ENCODE data around the gene MYO9B. TPM values are rescaled to one million over a fixed set of nuclear protein-coding genes. Genes with fewer than 3 reads are reported as not detected.
A peak's percentile ranks its signal among the peaks of the same experiment; 100 is the strongest.

MYO9B gene
- polyA plus RNA-seq, 2 of the 4 experiments (the other 2 are of a cell fraction) = 13.0 to 27.7 TPM

- TF ChIP-seq USF2 (IDR thresholded peaks at IDR 0.05) = no peak
- TF ChIP-seq JUN (IDR thresholded peaks at IDR 0.05) = no peak
- TF ChIP-seq HMGXB4 (CRISPR knock-in tag; IDR thresholded peaks at IDR 0.05; ENCODE audit: borderline replicate concordance) = no peak
- no peak for TF ChIP-seq POLR2AphosphoS2 (conservative IDR thresholded peaks at IDR 0.05; ENCODE audit: low read length)
- TF ChIP-seq ESRRA (IDR thresholded peaks at IDR 0.05; ENCODE audit: borderline replicate concordance, low read length) = no peak
- no peak for TF ChIP-seq FOSB (CRISPR knock-in tag; IDR thresholded peaks at IDR 0.05)
- no peak for TF ChIP-seq ZNF302 (CRISPR knock-in tag; IDR thresholded peaks at IDR 0.05)
- TF ChIP-seq TFCP2L1 (CRISPR knock-in tag; IDR thresholded peaks at IDR 0.05) = no peak
- TF ChIP-seq ZFP36 (IDR thresholded peaks at IDR 0.05; ENCODE audit: borderline replicate concordance, partially characterized antibody) = no peak
- no peak for TF ChIP-seq HDAC2 (IDR thresholded peaks at IDR 0.05)
- no peak for TF ChIP-seq SMC3 (IDR thresholded peaks at IDR 0.05)
Observed at GRCh38 chr19:17213334-17213733, 137.8 kb downstream of the MYO9B start (continued).

GRCh38 chr19:17214508-17215126, 139.0 kb downstream of the MYO9B start:
- ChIA-PET CTCF (interaction anchor here (0.9 to 1.6 kb wide), 4 partner anchors 10 to 68 kb away, joined by 3 to 4 read pairs (median 4); no protein-coding TSS in a partner anchor), POLR2A (interaction anchor here (0.9 to 2.1 kb wide), 9 partner anchors 12 to 554 kb away, joined by 3 to 18 read pairs (median 5); partner anchors contain the start of genes BABAM1, OCEL1 and TMEM38A)
- no peak for DNase-seq (ENCODE audit: low read depth in 1 of 2, low spot score in 1 of 2)
- H3K27ac ChIP-seq = peak overlapping the region; percentile 97
- 26% methylated on average over 15 of the region's 16 CpGs for whole genome bisulfite sequencing (ENCODE audit: missing lambda C conversion rate)
- H3K4me1 ChIP-seq = peaks cover 9% of the 10 kb centered on the region; the same call in 1 of the 3 replicates
- H3K4me3 ChIP-seq = peak overlapping the region; percentile 60
- no peak for ATAC-seq
- peak overlapping the region; percentile 93 for H3K4me2 ChIP-seq
- no peak for TF ChIP-seq EP300 (IDR thresholded peaks at IDR 0.05)
- TF ChIP-seq JUNB (IDR thresholded peaks at IDR 0.05) = no peak
- TF ChIP-seq JUN (IDR thresholded peaks at IDR 0.05) = no peak
- TF ChIP-seq MAFK (IDR thresholded peaks at IDR 0.05; ENCODE audit: partially characterized antibody) = no peak
- no peaks in the 10 kb centered on the region for H3K9me3 ChIP-seq
- FAIRE-seq = no peak

GRCh38 chr19:17215127-17215971, 139.8 kb downstream of the MYO9B start, which contains the start of gene USE1:
Gene USE1, plus strand, starts transcription at chr19:17215357. Its CDS starts 49 bp downstream, at chr19:17215406.
- peak; percentile 92 to 95 for ATAC-seq
- CTCF ChIA-PET = interaction anchor here (1.4 to 1.6 kb wide), 2 partner anchors 10 to 44 kb away, joined by 3 to 4 read pairs; no protein-coding TSS in a partner anchor
- Histone ChIP-seq H3K4me3 (peak within 1 kb of the TSS; percentile 60), H3K27ac (peak within 1 kb of the TSS; percentile 97), H3K4me1 (peaks cover 14% of the 10 kb centered on the region), H3K9me3 (no peaks in the 10 kb centered on the region), H3K4me2 (peak within 1 kb of the TSS; percentile 93)
- WGBS (ENCODE audit: missing lambda C conversion rate) = 13% methylated on average over 13 of the region's 56 CpGs
- FAIRE-seq = no peak
- TF ChIP-seq KDM5A (IDR thresholded peaks at IDR 0.05) (0 out of 2 replicates have a peak, but pooled peaks have one; percentile 47), PHF8 (IDR thresholded peaks at IDR 0.05; ENCODE audit: borderline replicate concordance, low read depth) (peak; percentile 95), PBX3 (IDR thresholded peaks at IDR 0.05) (peak; percentile 75), FOSL2 (IDR thresholded peaks at IDR 0.05) (no peak), FOSL2 (CRISPR knock-in tag; IDR thresholded peaks at IDR 0.05) (no peak), BCL3 (IDR thresholded peaks at IDR 0.05) (peak; percentile 58; the same call in 2 of the 3 replicates), JUNB (IDR thresholded peaks at IDR 0.05) (no peak), JUN (IDR thresholded peaks at IDR 0.05) (peak; percentile 33 to 92; a peak in 3 of 5 replicates), TFCP2L1 (CRISPR knock-in tag; IDR thresholded peaks at IDR 0.05) (no peak), GATA3 (IDR thresholded peaks at IDR 0.05; ENCODE audit: borderline replicate concordance) (peak; percentile 19; the same call in 1 of the 2 replicates), EHMT2 (IDR thresholded peaks at IDR 0.05; ENCODE audit: low read depth) (no peak), POLR2AphosphoS2 (conservative IDR thresholded peaks at IDR 0.05; ENCODE audit: low read length) (no peak), POLR2A (IDR thresholded peaks at IDR 0.05; ENCODE audit: low read length) (peak; percentile 66), MAX (IDR thresholded peaks at IDR 0.05) (peak; percentile 83)
- peak; percentile 76 to 91 for DNase-seq (ENCODE audit: low read depth in 1 of 2, low spot score in 1 of 2)
- POLR2A ChIA-PET = interaction anchor here (0.6 to 2.1 kb wide), 12 partner anchors 11 to 555 kb away, joined by 3 to 18 read pairs (median 4); partner anchors contain the start of genes BABAM1, MYO9B, OCEL1 and TMEM38A

Measured in A549 (cell line).